CD4-positive, alpha-beta T cell (primary cell): ENCODE measurements around the gene RIMS1. TPM values are rescaled to one million over a fixed set of nuclear protein-coding genes. Genes with fewer than 3 reads are reported as not detected.

Source experiments
- ATAC-seq: fragments of 200-7000 bp; cut with Tn5 transposase; one replicate; pipeline ENCODE4 v1.10.0; 2022; ENCODE audit warnings: mild to moderate bottlenecking; ENCODE audit not compliant: poor library complexity
- CTCF ChIA-PET: fragments of 350-600 bp; sonication (Branson Sonifier 250); formaldehyde crosslinking; loops from one replicate; lab custom pipeline; 2021; ENCODE audit warnings: antibody characterized with exemption, inconsistent platforms; lab: Charles Lee
- POLR2A ChIA-PET: fragments of 350-600 bp; sonication (Branson Sonifier 250); formaldehyde crosslinking; loops from one replicate; lab custom pipeline; 2021; ENCODE audit warnings: antibody characterized with exemption, inconsistent platforms; lab: Charles Lee
- DNase-seq, 14 experiments: peaks; one replicate each; pipeline ENCODE4 v3.0.0-alpha.2; 2013 to 2020; ENCODE audit warnings: mixed read lengths in 2 of 14
- H3K27ac ChIP-seq, 2 donors: one replicate each; pipeline versions ENCODE4 v1.5.1 to v1.7.0; 2013; ENCODE audit warnings: low read length in 2 of 2, low read depth in 1 of 2, mild to moderate bottlenecking in 1 of 2
- H3K27me3 ChIP-seq, 2 experiments: 1 replicate in 1 of 2; 2 replicates in 1 of 2; pipeline versions ENCODE4 v1.6.1 to v1.7.0; 2013; ENCODE audit warnings: low read length in 2 of 2, control low read depth in 1 of 2, mild to moderate bottlenecking in 1 of 2, moderate library complexity in 1 of 2; ENCODE audit not compliant: insufficient read depth in 2 of 2, control insufficient read depth in 1 of 2
- H3K36me3 ChIP-seq: one replicate; pipeline ENCODE4 v1.6.1; 2013; ENCODE audit warnings: low read length, control low read depth; ENCODE audit not compliant: insufficient read depth
- H3K4me1 ChIP-seq: one replicate; pipeline ENCODE4 v1.6.1; 2013; ENCODE audit warnings: low read length, control low read depth; ENCODE audit not compliant: insufficient read depth
- H3K4me3 ChIP-seq: one replicate; pipeline ENCODE4 v1.5.1; 2013; ENCODE audit warnings: mild to moderate bottlenecking, low read length, moderate library complexity
- H3K9me3 ChIP-seq, 2 experiments: 1 replicate in 1 of 2; 2 replicates in 1 of 2; pipeline versions ENCODE4 v1.6.1 to v1.7.0; 2013; ENCODE audit warnings: low read length in 2 of 2, mild to moderate bottlenecking in 2 of 2, control low read depth in 1 of 2, moderate library complexity in 1 of 2; ENCODE audit not compliant: control insufficient read depth in 1 of 2, insufficient read depth in 1 of 2
- H3K27ac Mint-ChIP-seq: one replicate; pipeline ENCODE4 v1.8.0; 2020; ENCODE audit warnings: mixed read lengths
- H3K27me3 Mint-ChIP-seq: one replicate; pipeline ENCODE4 v1.8.0; 2021; ENCODE audit warnings: mixed read lengths
- H3K36me3 Mint-ChIP-seq: one replicate; pipeline ENCODE4 v1.8.0; 2021; ENCODE audit warnings: low read depth, mixed read lengths
- H3K4me1 Mint-ChIP-seq: one replicate; pipeline ENCODE4 v1.8.0; 2021; ENCODE audit warnings: low read depth, mixed read lengths
- H3K4me3 Mint-ChIP-seq: one replicate; pipeline ENCODE4 v1.8.0; 2020; ENCODE audit warnings: mild to moderate bottlenecking, mixed read lengths
- H3K9me3 Mint-ChIP-seq: one replicate; pipeline ENCODE4 v1.8.0; 2020; ENCODE audit warnings: mixed read lengths
- intact Hi-C, 2 experiments: fragments of 100-400 bp; cut with DNase I in 1 of 2; cut with micrococcal nuclease in 1 of 2; formaldehyde crosslinking; loops; one replicate each; pipeline versions ENCODE4 v1.15.1 to v1.9.0; 2023 to 2025; cut with DNase I, micrococcal nuclease
- total RNA-seq, 174 experiments: library from RNA in 2 of 174; stranded (reverse) in 2 of 174; gene quantifications; one replicate each; pipeline ENCODE4 v1.2.3 and lab custom pipeline; 2021 to 2026
- TF ChIP-seq, protein P1 (sequence below): fragments of 200-600 bp; IDR thresholded peaks from one replicate; pipeline ENCODE4 v1.8.0; 2022; ENCODE audit warnings: antibody characterized with exemption, mild to moderate bottlenecking

Gene RIMS1
- total RNA-seq, 2 experiments from 2014 or later, result not detected

DNA sequence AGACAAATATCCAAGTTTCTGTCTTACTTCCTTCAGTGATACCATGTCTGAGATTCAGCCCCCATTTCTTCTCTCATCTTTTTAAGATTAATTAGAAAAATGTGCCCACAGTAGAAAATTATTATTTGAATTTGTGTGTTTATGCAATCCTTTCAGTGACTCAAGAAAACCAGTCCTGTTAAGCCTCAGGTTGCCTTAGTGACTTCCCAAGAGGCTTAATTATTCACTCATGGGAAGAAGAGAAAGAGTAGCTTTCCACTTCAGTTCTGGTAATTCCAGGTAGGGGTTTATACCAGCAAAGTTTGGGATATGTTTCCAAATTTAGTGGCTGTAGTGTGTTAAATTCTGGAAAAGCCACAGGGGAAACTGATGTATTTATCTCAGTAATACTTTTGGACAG, 149.1 kb downstream of the RIMS1 start:
- Histone ChIP-seq H3K9me3 (no peaks in the 10 kb centered on the region), H3K4me1 (no peaks in the 10 kb centered on the region), H3K4me3 (no peak overlapping the region), H3K36me3 (no peaks in the 10 kb centered on the region), H3K27me3 (no peaks in the 10 kb centered on the region), H3K27ac (no peak overlapping the region)
- intact Hi-C loops, result no loop called here
- Mint-ChIP-seq H3K36me3 (no peaks in the 10 kb centered on the region), H3K9me3 (peaks cover 2% of the 10 kb centered on the region), H3K27me3 (no peaks in the 10 kb centered on the region), H3K4me3 (no peak overlapping the region), H3K4me1 (no peaks in the 10 kb centered on the region), H3K27ac (no peak overlapping the region)
- no peak for ATAC-seq
- ChIA-PET POLR2A (no interaction called here), CTCF (no interaction called here)
- TF ChIP-seq, protein P1, sequence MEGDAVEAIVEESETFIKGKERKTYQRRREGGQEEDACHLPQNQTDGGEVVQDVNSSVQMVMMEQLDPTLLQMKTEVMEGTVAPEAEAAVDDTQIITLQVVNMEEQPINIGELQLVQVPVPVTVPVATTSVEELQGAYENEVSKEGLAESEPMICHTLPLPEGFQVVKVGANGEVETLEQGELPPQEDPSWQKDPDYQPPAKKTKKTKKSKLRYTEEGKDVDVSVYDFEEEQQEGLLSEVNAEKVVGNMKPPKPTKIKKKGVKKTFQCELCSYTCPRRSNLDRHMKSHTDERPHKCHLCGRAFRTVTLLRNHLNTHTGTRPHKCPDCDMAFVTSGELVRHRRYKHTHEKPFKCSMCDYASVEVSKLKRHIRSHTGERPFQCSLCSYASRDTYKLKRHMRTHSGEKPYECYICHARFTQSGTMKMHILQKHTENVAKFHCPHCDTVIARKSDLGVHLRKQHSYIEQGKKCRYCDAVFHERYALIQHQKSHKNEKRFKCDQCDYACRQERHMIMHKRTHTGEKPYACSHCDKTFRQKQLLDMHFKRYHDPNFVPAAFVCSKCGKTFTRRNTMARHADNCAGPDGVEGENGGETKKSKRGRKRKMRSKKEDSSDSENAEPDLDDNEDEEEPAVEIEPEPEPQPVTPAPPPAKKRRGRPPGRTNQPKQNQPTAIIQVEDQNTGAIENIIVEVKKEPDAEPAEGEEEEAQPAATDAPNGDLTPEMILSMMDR, result no peak
- no peak for DNase-seq

DNA sequence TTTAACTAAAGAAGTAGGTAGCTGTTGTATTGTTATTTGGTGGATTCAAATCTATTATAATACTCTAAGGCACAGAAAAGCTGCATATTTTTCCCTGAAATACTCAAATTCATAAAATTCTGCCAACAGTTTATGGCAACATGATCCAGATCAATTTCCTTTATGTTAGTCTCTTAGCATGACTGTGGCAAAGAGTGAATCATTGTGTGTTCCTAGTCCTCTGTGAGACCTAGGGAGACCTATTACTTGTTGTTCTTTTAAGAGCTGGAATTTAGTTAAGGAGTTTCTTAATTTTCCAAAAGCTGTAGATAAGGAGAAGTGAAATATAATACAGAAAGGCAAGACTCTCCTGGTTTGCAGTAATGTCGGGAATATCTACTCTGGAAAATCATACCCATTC, 149.6 kb downstream of the RIMS1 start:
- Histone ChIP-seq H3K36me3 (no peaks in the 10 kb centered on the region), H3K27me3 (no peaks in the 10 kb centered on the region), H3K4me1 (no peaks in the 10 kb centered on the region), H3K4me3 (no peak overlapping the region), H3K27ac (no peak overlapping the region), H3K9me3 (no peaks in the 10 kb centered on the region)
- Mint-ChIP-seq H3K27ac (no peak overlapping the region), H3K9me3 (peaks cover 2% of the 10 kb centered on the region), H3K27me3 (no peaks in the 10 kb centered on the region), H3K4me1 (no peaks in the 10 kb centered on the region), H3K36me3 (no peaks in the 10 kb centered on the region), H3K4me3 (no peak overlapping the region)
- ChIA-PET POLR2A (no interaction called here), CTCF (no interaction called here)
- DNase-seq (no peak), ATAC-seq (no peak)
- TF ChIP-seq, protein P1, result no peak
- intact Hi-C loops, result no loop called here

DNA sequence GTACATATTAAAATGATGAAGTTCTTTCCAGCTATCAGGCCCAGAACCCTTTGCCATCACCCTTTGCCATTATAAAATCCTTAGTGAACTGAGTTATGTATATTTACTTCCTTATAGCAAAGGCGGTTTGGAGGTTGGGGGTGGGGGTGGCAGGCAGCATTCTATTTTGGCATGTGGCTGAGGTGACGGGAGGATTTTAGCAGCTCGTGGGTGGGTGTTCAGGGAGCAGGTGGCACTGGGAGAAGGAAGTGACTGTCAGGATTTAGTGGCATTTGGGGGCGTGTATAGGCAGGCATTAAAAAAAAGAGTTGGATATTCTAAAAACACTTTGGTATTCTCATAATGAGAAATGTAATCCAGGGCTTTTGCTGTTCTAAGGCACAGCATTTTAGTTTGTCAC, 150.7 kb downstream of the RIMS1 start:
- POLR2A ChIA-PET, result no interaction called here
- no peaks in the 10 kb centered on the region for H3K4me1 Mint-ChIP-seq
- intact Hi-C loops, result no loop called here
- no peaks in the 10 kb centered on the region for H3K27me3 Mint-ChIP-seq
- Histone ChIP-seq H3K4me1 (no peaks in the 10 kb centered on the region), H3K36me3 (no peaks in the 10 kb centered on the region), H3K9me3 (no peaks in the 10 kb centered on the region), H3K27ac (no peak overlapping the region), H3K27me3 (no peaks in the 10 kb centered on the region), H3K4me3 (no peak overlapping the region)
- H3K27ac Mint-ChIP-seq, result no peak overlapping the region
- no peak for ATAC-seq
- no peak overlapping the region for H3K4me3 Mint-ChIP-seq
- H3K9me3 Mint-ChIP-seq, result peaks cover 2% of the 10 kb centered on the region
- CTCF ChIA-PET, result no interaction called here
- no peak for DNase-seq
- TF ChIP-seq, protein P1, result no peak
- H3K36me3 Mint-ChIP-seq, result no peaks in the 10 kb centered on the region
